PC-9 (cell line): ENCODE results near the gene SH3PXD2B.

ENCODE experiments used
- EZH2 ChIP-seq: fragments of 200-600 bp; sonication (generic); IDR thresholded peaks from 2 replicates; pipeline ENCODE4 v1.8.0; 2017; ENCODE audit warnings: antibody characterized with exemption, low read depth
- TF ChIP-seq, protein P1 (sequence below): fragments of 200-600 bp; sonication (generic); conservative IDR thresholded peaks from 2 replicates; pipeline ENCODE4 v1.6.1; 2017; ENCODE audit warnings: mixed run types, antibody characterized with exemption, mild to moderate bottlenecking, moderate library complexity

DNA sequence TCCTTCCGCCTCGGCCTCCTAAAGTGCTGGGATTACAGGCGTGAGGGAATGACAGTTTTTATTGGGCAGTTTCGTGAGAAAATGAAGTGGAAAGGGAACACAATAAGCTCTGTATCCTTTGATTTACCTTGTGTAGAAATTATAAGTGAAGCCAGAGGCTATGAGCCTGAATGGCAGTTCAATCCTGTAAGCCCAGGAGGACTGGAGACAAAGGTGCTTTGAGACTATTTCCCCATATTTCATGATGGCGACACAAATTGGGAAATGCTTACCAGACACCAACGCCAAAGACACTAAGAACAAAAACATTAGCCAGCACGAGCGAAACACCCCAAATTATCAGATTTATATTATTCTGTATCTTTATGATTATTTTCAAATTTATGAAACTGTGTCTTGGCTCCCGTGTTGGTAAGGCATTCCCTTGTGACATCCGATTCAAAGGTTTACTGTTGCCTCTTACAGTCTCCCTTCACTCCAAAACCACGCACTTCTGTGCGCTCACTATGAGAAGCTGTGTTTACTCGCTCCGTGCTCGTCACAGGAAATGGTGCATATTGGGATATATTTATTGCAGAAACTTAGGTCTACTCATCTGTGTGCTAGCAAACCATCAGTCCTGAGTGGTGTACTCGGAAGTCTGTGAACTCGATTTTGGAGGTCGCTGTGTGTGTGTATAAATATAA, 73.9 kb downstream of the SH3PXD2B start:
- TF ChIP-seq, protein P1, sequence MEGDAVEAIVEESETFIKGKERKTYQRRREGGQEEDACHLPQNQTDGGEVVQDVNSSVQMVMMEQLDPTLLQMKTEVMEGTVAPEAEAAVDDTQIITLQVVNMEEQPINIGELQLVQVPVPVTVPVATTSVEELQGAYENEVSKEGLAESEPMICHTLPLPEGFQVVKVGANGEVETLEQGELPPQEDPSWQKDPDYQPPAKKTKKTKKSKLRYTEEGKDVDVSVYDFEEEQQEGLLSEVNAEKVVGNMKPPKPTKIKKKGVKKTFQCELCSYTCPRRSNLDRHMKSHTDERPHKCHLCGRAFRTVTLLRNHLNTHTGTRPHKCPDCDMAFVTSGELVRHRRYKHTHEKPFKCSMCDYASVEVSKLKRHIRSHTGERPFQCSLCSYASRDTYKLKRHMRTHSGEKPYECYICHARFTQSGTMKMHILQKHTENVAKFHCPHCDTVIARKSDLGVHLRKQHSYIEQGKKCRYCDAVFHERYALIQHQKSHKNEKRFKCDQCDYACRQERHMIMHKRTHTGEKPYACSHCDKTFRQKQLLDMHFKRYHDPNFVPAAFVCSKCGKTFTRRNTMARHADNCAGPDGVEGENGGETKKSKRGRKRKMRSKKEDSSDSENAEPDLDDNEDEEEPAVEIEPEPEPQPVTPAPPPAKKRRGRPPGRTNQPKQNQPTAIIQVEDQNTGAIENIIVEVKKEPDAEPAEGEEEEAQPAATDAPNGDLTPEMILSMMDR, result no peak
- TF ChIP-seq EZH2, result no peak
